NCI-H1105 treated with DMSO at 0.1 percent for 48 hours (cell line): ENCODE measurements around the gene KRT84.

ENCODE experiments used
- DNase-seq: peaks from one replicate; lab custom pipeline; 2025; lab: John Stamatoyannopoulos, UW

KRT84 gene

DNA sequence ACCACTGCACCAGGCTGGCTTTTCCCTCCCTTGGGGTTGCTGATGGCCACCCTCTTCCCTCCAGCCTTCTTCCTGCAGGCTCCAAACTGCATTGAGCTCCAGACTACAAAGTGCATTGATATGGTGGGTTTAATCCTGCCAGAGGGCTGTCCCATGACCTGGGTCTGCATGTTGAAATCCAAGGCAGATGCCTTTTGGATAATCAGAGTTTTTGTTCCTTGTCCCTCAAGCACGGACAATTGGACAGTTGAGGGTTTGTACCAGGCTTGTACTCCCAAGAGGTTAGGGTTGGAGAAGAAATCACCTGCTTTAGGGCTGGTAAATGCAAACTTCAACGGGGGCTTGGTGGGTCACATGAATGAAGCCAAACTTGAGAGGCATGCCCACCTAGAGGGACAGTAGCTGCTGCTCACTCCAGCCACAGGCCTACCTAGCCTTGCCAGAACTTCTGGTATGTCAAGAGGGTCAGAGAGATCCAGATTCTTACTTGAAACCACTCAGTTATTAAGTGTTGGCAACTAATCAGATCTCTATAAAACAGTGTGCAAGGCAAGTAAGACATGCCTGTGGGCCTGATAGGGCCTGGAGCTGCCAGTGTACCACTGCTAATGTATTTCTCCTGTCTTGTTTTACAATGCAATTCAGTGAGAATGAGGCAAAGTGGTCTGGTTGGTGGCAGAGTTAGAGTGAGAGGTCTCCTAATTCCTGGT is 42.5 kb downstream of the KRT84 start:
- DNase-seq, result no peak

- no peak for DNase-seq
Measured at GRCh38 chr12:52341066-52341580, 44.3 kb downstream of the KRT84 start.

GRCh38 chr12:52338241-52338960 is 47.1 kb downstream of the KRT84 start:
- DNase-seq, result peak; percentile 59

DNA sequence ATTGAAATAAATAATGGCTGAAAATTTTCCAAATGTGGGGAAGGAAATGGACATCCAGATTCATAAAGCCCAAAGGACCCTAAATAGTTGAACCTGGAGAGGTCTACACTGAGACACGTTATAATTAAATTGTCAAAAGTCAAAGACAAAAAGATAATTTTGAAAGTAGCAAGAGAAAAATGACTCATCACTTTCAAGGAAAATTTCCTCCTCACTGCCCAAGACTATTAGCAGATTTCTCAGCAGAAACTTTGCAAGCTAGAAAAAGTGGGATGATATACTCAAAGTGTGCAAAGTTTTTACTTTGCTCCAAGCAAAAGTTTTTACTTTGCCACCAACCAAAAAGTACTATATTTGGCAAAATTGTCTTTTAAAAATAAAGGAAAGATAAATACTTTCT is 48.4 kb downstream of the KRT84 start:
- DNase-seq, result no peak

- no peak for DNase-seq
Measured at GRCh38 chr12:52336641-52337040, 48.8 kb downstream of the KRT84 start.

DNA sequence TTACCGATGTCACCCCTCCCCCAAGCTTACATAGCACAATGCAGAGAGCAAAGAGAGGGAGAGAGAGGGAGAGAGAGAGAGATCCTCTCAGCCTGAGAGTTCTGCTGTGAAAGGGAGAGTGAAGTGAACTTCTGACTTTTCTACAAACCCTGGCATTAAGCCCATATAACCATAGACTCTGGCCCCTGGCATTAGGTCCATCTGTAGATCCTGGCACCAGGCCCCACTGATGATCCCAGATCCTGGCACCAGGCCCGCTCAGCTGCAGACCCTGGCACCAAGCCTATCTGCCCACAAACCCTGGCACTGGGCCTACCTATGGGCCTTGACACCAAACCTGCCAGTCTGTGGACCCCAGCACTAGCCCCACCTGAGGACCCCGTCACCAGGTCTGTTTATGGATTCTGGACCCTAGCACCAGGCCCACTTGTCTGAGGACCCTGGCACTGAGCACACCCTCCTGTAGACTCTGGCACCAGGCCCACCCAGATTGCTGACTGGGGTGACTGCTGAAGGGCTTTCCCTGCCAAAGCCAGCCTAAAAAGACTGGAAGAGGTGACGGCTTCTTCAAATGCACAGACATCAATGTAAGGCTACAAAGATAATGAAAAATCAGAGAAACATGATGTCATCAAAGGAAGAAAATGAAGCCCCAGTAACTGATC is 49.7 kb downstream of the KRT84 start:
- DNase-seq, result peak; percentile 86

DNA sequence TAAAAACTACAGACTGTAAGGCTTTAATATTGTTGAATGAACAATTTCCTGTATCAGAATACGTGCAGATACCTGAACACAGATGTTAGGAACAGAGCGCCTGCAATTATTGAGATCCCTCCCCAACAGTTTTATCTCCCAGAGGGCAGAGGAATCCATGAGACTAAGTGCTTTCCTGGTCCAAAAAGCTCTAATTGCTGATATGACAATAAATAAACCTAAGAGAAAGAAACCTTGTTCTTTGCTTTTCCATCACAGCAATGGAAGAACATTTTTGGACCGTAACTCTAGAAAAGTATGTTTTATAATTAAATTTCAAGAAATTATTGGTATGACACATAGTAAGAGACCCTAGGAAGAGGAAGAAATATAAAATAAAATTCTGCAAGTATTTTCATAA is 51.3 kb downstream of the KRT84 start:
- DNase-seq, result no peak

DNA sequence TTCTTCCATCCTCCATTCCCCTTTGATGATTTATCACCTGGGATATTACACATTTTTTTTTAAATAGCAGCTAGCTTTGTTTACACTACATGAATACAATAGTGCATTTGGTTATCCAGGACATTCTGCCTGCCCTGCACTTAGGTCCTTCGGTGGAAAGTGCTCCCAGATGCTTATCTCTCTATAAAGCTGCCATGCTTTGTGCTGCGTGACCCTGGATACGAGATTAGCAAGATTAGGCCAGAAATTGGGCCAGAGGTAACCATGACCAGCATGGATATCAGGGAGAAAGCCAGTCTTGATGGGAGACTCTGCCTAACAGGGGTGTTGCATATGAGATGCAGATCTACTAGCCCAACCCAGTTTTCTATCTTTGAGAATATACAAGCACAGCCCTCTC is 52.1 kb downstream of the KRT84 start:
- peak; percentile 18 for DNase-seq

- DNase-seq, result no peak
Measured at GRCh38 chr12:52332381-52332780, 53.1 kb downstream of the KRT84 start.

DNA sequence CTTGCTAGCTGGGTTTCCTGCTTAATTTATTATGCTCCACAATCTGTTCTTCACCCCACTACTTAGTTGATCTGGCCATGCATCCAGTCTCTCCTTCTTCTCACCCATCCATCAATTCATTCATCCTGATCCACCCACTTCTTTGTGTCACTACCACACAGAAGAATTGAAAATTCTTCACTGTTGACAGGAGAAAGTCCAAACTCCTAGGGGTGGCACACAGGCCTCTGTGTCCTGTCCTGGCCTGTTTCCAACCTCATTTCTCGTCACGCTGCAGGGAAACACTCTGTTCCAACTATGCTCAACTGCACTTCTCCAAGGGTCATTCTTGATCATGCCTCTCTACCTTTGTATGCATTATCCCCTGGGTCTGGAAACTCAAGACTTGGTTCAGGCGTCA is 53.6 kb downstream of the KRT84 start:
- DNase-seq, result no peak

GRCh38 chr12:52331039-52331438 is 54.4 kb downstream of the KRT84 start:
- DNase-seq, result no peak

- DNase-seq, result no peak
Measured at GRCh38 chr12:52327830-52328500, 57.5 kb downstream of the KRT84 start.
